NOMO-1 treated with DMSO at 0.1 percent for 48 hours (cell line): ENCODE results near the gene RNF207.
"Not testable (repeated sequence)": the region's sequence is repeated elsewhere in the genome, so short reads cannot be mapped to it uniquely, and the experiment has no call there.

Experiments used
- DNase-seq: peaks from one replicate; lab custom pipeline; 2025; ENCODE audit not compliant: unreplicated experiment; lab: John Stamatoyannopoulos, UW

RNF207 gene

DNA sequence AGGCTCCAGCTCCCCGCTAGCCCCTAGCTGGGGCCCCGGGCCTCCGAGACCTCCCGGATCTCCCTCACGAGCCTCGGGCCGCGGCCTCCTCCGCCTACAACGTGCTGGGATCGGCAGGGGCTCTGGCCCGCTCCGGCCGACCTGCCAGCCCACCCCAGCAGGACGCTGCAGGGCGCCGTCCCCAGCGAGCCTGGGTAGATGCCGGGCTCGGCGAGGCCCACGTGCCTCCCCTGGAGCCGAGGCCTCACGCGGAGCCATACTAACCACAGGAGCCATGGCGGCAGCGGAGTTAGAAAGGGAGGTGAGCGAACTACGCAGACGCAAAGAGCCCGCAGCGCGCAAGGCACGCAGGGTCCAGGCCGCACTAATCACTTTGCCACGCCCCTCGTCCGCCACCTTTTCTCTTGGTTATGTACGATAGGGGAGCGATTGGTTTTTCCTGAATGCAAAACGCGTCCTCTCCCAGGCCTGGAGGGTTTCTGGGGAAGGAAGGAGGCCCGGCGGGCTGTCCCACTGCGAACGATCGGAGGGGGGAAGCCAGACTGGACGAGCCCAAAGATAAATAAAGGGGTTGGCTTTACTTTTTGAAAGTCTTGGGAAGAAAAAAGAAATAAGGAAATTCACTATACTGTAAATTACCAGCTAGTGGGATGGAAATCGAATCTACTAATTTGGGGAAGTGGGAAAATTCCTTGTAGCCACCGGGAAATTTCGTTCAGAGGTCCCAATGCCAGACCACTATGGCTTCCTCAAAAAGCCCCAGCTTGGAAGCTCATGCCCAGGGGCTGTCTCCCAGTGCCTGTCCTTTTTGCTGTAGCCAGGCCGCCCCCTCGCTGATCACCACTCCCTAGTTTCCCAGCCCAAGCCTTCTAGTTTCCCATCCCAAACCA, 6.4 kb upstream of the RNF207 start, which contains the start of gene RPL22:
Gene RPL22, minus strand, starts transcription at position 298 of the 890 bp plus-strand sequence. Its CDS starts 22 bp downstream, at position 276.
- peak; percentile 99 for DNase-seq

DNA sequence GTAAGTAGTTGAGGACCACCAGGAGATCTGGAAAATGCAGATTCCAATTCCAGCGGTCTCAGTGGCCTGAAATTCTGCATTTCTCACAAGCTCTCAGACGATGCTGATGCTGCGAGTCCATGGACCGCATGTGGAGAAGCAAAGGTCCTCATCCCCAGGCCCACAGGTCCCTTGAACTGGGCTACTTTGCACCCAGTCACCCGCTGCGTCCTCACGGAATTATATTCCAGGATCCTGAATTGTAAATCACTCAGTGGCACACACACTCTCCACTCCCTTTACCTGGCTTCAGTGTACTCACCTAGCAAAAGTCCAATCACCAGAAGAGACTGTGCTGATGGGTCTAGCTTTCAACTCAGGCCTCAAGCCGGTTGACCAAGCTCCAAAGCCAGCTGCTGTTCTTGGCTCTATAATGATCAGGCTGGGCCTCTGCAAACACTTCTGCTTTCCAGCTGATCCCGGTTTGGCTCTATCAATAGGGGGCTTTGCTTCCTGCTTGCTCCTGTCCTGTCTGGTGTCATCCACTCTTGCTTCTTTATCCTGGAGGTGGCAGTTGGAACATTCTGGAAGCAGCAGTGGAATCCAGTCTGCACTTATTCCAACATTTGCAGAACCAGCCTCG, 5.6 kb upstream of the RNF207 start:
- DNase-seq: no peak

DNA sequence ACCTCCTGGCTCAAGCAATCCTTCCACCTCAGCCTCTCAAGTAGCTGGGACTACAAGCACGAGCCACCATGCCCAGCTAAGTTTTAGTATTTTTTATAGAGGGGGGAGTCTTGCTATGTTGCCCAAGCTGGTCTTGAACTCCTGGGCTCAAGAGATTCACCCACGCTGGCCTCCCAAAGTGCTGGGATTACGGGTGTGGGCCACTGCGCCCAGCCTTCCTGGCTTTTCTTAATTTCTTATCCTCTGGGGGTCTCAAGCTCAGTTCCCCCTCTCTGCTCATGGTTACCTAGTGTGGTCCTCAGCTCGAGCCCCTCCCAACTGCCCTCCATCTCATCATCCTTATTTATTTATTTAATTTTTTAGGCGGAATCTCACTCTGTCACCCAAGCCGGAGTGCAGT, 3.7 kb upstream of the RNF207 start:
- no peak for DNase-seq

DNA sequence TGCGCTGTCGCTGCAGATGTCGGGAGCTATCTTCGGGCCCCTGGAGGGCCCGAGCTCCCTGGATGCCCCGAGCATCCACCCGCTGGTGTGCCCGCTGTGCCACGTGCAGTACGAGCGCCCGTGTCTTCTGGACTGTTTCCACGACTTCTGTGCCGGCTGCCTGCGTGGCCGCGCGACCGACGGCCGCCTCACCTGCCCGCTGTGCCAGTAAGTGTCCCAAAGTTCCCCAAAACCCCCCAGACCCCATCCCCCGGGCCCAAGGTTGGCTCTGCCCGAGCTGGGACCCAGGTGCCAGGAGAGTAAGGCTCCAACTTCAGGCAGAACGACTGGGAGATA, 569 bp downstream of the RNF207 start:
- no peak for DNase-seq

DNA sequence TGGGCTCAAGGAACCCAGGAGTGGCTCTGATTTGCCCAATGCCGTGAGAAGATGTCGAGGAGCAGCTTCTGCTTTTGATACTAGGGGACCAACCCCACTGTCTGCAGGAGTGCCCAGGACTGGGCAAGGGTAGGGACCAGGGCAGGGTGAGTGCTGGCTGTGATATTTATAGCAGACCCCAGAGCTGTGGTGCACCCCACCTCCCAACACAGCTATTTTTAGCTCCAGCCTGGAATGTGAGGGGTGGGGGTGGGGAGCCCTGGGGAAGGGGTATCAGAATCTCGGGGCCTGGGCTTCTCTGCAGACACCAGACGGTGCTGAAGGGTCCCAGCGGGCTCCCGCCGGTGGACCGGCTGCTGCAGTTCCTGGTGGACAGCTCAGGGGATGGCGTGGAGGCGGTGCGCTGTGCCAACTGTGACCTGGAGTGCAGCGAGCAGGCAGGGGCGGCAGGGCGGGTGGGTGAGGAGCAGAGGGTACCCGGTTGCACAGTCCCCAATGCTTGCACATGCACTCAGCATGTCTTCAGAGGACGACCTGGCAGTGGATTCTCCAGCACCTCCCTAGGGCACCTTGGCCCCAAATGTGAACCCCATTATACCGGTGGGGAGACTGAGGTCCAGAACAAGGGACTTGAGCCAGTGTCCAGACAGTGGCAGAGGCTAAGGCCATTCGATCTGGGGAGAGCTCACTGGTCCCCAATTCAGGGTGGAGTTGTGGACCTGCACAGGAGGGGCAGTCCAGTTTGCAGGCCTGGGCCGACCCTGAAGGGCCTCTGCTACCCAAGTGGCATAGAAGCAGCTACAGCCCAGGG, 1.4 kb downstream of the RNF207 start:
- no peak for DNase-seq

DNA sequence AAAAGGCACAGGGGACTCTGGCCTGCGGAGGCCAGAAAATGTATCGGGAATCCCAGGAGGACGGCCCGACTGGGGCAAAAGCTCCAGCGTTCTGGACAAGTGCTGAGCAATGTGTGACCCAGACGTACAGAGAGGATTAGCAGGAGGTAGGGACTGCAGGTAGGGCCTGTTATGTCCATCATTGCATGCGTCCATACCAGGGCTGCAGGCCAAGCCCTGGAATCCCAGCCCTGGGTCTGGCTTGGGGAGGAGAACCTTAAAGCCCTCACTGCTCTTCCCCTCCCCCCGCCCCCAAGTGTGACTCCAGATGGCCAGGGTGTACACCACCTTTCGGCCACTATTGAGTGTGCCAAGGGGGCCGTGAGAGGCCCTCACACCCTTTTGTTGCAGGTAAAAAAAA, 2.0 kb downstream of the RNF207 start:
- DNase-seq: no peak

DNA sequence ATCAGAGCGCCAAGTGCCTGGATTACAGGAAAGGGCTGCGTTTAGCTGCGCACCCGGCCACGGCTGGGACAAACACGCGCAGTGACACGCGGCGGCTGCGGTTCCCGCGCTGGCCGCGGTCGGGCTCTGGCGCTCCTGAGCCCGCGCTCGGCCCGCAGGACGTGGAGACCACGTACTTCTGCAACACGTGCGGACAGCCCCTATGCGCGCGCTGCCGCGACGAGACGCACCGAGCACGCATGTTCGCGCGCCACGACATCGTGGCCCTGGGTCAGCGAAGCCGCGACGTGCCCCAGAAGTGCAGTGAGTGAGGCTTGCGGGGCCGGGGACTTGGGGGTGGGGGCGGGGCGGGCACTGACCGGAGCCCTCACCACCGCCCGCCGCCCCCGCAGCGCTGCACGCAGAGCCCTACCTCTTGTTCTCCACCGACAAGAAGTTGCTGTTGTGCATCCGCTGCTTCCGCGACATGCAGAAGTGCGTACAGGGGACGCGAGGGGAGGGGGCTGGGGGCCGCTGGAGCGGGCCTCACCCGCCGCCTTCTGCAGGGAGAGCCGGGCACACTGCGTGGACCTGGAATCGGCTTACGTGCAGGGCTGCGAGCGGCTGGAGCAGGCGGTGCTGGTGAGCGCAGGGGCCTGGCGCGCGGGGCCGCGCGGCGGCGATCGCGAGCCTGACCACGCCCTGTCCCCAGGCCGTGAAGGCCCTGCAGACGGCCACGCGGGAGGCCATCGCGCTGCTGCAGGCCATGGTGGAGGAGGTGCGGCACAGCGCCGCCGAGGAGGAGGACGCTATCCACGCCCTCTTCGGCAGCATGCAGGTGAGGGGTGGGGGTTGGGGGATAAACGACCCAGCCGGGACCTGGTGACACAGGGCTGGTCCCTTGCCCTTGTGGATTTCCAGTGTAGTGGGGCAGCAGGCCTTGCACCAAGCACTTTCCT, 3.1 kb downstream of the RNF207 start:
- peak; percentile 55 for DNase-seq

DNA sequence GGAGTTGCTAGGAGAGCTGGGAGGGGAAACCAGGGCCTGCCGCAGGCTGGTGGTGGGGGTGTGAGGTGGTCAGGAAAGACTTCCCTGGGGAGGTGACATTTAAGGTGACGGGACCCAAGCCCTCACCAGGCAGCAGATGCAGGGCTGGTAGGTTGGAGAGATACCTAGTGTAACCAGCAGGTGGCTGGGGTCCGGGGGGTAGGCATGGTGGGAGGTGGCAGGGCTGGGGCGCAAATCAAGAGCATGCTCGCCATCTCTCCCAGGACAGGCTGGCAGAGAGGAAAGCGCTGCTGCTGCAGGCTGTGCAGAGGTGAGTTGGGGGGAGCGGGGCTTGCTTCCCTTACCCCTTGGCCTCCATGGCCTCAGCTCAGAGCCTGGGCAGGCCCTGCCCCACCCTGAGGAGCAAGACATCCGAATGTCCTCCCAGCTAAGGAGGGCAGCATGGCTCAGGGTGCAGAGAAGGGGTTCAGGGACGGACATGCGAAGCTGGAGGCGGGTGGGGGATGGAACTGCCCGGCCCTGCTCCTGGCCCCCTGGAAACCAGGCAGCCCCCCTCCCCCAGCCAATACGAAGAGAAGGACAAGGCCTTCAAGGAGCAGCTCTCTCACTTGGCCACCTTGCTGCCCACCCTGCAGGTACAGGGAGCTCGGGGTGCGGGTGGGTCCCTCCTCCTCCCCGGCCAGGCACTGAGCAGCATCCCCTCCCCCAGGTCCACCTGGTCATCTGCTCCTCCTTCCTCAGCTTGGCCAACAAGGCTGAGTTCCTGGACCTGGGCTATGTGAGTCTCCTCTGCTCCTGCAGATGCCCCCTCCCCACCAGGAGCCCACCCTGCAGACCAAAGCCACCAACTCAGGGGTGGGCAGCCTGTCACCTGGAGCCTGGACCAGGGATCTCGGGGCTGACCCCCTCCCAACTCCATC, 4.0 kb downstream of the RNF207 start:
- no peak for DNase-seq

DNA sequence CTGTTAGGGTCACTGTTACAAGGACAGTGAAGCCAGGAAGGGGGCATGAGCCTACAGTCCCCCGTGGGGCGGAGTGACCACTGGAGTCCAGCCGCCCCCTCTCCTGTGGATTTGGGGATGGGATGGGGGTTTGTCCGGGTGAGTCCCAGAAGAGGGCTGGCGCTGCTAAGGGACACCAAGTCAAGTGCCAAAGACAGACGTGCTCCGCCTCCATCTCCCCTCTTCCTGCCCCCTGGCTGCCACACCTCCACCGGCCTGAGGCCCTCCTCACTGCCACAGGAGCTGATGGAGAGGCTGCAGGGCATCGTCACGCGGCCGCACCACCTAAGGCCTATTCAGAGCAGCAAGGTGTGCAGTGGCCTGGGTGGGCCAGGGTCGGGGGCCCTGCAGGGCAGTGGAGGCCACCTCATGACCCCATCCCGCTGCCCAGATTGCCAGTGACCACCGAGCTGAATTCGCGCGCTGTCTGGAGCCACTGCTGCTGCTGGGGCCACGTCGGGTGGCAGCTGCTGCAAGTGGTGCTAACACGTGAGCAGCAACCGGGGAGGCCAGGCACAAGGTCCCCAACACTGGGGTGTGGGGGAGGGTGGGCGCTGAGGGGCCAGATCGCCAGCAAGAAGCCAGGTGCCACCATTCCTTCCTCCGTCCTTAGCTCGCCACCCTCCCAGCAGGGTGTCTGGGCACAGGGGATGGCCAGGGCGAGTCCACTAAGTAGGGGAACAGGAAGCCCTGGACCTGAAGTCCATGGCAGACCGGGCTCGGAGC, 4.9 kb downstream of the RNF207 start:
- DNase-seq: no peak

DNA sequence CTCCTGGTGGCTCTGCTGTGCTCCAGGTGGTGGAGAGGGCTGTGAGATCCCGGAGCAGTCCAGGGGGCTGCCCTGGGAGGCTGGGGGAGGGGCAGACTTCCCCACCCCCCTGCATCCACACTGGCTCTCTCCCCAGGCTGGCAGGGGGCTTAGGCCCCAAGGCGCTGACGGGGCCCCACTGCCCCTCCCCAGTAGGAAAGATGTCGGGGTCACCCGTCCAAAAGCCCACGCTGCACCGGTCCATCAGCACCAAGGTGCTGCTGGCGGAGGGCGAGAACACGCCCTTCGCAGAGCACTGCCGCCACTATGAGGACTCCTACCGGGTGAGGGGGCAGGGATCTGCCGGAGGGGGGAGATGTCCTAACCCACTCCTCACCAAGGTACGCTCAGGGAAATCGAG, 5.8 kb downstream of the RNF207 start:
- no peak for DNase-seq

DNA sequence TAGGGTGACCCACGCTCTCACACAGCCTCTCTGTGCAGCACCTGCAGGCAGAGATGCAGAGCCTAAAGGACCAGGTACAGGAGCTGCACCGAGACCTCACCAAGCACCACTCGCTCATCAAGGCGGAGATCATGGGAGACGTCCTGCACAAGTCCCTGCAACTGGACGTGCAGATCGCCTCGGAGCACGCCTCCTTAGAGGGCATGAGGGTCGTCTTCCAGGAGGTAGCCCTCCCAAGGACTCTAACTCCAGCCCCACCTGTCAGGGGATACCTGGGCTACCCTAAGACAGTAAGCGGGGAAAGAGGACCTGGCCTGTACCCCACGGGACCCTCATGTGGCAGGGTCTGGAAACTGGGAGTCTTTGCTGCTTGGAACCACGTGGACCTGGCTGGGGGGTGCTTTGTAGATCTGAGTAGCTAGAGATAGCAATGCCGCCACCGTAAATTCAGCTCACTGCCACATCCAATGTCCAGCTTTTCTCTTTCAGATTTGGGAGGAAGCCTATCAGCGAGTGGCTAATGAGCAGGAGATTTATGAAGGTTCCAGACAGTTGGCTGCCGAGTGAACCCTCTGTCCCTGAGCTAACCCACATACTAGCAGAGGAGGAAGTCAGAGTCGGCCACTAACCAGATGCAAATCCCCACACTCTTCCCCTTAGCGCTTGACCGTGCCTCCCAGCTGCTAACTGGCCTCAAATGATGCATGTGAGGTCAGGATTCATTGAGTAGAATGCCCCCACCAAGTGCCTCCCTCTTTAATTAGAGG, 6.5 kb downstream of the RNF207 start:
- DNase-seq: peak; percentile 42

DNA sequence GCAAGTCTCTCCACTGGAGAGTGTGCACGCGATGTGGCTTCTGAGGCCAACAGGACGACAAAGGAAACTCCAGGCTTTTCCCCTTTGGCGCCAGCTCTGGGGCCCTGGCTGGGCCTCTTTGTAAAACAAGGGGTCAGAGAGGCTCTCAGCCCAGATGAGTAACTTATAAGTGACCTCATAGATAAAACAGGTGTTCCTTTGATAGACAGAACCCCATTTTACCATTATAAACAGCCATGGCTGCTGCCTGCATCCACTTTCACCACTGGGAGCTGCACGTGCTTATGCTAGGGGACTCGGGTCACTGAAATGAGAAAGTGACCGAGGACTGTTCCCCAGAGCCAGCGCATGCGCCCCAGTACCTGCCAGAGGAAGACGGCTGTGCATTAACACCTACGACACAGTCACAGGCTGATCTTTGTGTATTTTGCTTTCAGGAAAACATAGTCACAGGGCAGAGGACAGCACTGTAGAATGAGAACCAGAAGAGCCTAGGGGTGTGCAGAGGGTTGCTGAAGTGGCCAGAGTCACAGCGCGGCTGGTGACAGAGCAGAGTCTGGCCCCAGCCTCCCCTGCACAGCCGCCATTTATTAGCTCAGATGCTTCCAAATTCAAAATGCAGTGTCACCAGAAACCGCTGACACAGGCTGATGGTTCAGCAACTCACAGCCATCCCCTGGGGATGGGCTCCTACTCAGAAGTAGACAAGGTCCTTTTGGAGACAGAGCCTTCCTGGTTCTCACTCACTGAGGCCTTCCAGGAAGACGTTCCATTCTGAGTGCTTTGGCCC, 12.7 kb downstream of the RNF207 start:
- no peak for DNase-seq

DNA sequence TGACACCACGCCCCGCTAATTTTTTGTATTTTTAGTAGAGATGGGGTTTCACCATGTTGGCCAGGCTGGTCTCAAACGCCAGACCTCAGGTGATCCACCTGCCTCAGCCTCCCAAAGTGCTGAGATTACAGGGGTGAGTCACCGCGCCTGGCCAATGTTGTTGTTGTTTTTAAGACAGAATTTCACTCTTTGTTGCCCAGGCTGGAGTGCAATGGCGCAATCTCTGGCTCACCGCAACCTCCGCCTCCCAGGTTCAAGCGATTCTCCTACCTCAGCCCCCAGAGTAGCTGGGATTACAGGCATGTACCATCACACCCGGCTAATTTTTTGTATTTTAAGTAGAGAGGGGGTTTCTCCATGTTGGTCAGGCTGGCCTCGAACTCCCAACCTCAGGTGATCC, 13.7 kb downstream of the RNF207 start:
- not testable (repeated sequence) for DNase-seq

DNA sequence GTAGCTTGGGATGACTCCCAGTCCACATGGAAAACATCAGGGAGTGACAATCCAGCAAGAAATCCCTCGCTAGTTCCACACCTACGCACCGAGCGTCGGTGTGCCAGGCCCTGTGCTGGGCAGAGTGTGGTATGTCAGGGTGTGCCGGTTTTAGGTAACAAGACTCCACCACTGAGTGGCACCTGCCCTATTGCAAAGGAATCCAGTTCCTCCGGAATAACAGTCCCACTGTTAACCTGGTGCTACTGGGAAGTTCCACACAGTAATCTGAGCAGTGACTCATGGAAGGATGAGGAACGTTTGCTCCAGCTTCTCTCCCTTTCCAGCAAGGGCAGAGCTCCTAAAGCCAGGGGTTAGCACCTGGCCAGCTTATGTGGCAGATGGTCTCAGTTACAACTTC, 14.3 kb downstream of the RNF207 start:
- no peak for DNase-seq

DNA sequence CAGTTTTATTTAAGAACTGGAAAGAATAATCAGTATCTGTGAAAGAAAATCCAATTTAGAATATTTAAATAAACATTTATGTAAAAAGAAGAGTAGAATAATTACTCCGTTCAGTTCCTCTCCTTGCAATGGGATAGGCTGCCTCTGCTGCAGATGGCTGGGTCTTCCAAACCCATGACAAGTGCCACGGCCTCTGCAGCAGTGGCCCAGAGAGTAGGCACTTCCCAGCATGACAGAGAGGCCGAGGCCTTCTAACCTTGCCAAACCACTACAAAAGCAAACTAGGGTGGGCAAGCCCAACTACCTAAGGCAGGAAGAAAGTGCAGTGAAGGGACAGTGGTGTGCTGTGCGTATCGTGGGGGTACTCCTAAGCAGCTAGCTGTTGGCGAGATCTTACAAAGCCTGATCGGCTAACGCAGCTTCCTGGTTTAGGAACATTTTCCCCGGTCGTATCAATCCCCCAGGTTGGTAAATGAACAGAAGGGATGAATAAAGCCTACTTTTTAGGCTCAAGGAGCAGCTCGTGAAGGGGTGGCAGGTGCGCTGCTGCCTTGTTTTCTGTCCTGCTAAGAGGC, 15.4 kb downstream of the RNF207 start:
- no peak for DNase-seq

DNA sequence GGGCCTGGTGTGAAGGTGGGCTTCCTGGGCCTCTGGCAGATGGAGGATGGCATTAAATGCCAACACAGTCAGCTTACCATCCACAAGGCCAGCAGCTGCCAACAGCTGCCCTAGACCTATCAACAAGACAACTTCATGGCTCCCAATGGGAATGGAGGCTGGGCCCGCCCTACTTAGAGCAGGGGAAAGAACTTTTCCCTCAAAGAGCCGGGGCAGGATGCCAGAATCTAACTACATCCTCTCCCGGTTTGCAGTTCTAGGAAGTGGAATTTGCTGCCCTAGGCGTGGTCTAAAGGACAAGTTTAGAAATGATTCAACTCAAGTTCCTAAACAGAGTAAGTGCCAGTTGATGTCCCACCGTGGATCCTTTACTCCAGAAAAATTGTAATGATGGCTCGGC, 16.7 kb downstream of the RNF207 start:
- no peak for DNase-seq

DNA sequence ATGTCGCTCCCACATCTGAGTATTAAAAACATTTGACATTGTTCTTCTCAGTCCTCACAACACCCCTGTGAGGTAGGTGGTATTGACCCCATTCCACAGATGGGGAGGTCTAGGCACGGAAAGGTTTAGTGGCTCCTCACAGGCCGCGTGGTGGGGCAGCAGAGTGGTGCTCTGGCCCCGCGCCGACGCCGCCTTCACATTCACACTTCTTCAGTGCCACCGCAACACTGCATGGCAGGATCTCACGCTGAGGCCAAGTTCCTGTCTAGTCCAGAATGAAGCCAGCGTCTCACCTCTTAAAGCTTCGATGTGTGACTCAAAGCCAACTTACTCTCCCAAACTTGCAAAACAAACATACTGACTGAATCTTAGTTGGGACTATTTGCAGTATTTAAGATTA, 17.7 kb downstream of the RNF207 start:
- no peak for DNase-seq
